Measurements from ENCODE around the gene KIF6.

GRCh38 chr6:39411465-39411864 is 313.7 kb downstream of the KIF6 start:
- no peak for TF ChIP-seq NR3C1 (IDR thresholded peaks at IDR 0.05)
- TF ChIP-seq CTCF (IDR thresholded peaks at IDR 0.05): no peak
- no peak for TF ChIP-seq SMC3 (IDR thresholded peaks at IDR 0.05)
- TF ChIP-seq ELK1 (IDR thresholded peaks at IDR 0.05; ENCODE audit: low read depth, low read length): no peak
- no peak for TF ChIP-seq JUNB (IDR thresholded peaks at IDR 0.05)

Data from A549 (cell line).